ENCODE results near the gene MYL7. TPM values are rescaled to one million over a fixed set of nuclear protein-coding genes. Genes with fewer than 3 reads are reported as not detected.
"Not testable (repeated sequence)": the region's sequence is repeated elsewhere in the genome, so short reads cannot be mapped to it uniquely, and the experiment has no call there.

Gene MYL7
- total RNA-seq, 1 donor from 2014 or later = 0.82 TPM

DNA sequence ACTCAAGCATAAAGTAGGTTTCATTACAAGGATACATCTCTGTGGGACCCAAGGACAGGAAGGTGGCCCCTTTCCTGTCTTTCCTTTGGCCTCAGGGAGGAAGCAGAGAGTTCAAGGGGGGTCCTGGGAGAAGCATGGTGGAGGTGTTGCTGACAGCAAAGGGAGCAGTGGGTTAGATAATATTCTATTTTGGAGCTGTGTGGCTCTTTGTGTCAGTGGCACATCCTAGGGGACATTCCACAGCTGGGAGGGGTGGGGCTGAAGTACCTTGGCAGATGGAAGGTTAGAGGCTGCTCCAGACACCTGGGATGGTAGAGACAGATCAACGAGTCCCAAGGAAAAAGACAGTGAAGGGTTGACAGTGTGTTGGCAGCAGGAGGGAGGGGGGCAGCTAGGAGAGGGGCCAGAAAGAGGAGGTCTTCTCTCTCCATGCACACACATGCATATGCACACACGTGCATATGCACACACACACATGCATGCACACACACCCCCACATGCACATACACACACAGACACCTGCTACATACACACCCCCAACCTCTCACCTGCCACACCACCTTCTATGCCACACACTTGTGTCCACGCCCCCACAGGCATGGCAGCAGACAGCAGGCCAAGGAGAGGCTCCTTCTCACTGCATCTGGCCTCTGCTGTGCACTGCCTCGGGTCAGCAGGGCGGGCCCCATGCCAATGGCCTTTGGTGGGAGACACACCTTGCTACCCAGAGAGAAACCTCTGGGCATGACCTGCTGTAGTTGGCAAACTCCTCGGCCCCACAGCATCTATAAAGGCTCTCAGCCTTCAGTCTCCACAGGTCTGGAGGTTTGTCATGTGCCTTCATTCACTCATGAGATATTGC lies 12.2 kb downstream of the MYL7 start:
- H3K4me1 Mint-ChIP-seq (ENCODE audit: unreplicated experiment) = peaks cover 12% of the 10 kb centered on the region
- no peak overlapping the region for H3K4me3 Mint-ChIP-seq (ENCODE audit: unreplicated experiment)
- H3K27ac Mint-ChIP-seq (ENCODE audit: unreplicated experiment) = no peak overlapping the region

DNA sequence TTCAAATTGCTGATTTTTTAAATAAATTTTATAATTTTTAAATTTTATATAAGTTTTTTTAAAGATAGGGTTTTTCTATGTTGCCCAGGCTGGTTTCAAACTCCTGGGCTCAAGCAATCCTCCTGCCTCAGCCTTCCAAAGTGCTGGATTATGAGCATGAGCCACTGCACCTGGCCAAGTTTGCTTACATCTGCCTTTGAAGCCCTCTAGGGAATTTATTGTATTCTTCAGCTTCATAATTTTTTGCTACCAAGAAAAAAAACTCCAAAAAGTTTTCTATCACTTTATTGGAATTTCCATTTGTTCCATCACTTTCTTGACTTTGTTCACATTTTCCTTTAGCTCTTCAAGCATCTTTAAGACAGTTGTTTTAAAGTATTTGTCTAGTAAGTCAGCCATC lies 14.0 kb downstream of the MYL7 start:
- Mint-ChIP-seq H3K9me3 (ENCODE audit: unreplicated experiment) (peaks cover 4% of the 10 kb centered on the region), H3K27ac (ENCODE audit: unreplicated experiment) (no peak overlapping the region), H3K36me3 (ENCODE audit: low read depth, unreplicated experiment) (peaks cover 8% of the 10 kb centered on the region), H3K4me1 (ENCODE audit: unreplicated experiment) (peaks cover 16% of the 10 kb centered on the region), H3K27me3 (ENCODE audit: unreplicated experiment) (peaks cover 3% of the 10 kb centered on the region), H3K4me3 (ENCODE audit: unreplicated experiment) (no peak overlapping the region)
- TF ChIP-seq, protein P1, sequence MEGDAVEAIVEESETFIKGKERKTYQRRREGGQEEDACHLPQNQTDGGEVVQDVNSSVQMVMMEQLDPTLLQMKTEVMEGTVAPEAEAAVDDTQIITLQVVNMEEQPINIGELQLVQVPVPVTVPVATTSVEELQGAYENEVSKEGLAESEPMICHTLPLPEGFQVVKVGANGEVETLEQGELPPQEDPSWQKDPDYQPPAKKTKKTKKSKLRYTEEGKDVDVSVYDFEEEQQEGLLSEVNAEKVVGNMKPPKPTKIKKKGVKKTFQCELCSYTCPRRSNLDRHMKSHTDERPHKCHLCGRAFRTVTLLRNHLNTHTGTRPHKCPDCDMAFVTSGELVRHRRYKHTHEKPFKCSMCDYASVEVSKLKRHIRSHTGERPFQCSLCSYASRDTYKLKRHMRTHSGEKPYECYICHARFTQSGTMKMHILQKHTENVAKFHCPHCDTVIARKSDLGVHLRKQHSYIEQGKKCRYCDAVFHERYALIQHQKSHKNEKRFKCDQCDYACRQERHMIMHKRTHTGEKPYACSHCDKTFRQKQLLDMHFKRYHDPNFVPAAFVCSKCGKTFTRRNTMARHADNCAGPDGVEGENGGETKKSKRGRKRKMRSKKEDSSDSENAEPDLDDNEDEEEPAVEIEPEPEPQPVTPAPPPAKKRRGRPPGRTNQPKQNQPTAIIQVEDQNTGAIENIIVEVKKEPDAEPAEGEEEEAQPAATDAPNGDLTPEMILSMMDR (IDR thresholded peaks at IDR 0.05; ENCODE audit: unreplicated experiment) = no peak
- DNase-seq (ENCODE audit: low spot score) = no peak

More for the DNA sequence above, 12.2 kb downstream of the MYL7 start:
- Mint-ChIP-seq H3K9me3 (ENCODE audit: unreplicated experiment) (peaks cover 4% of the 10 kb centered on the region), H3K27me3 (ENCODE audit: unreplicated experiment) (peaks cover 3% of the 10 kb centered on the region), H3K36me3 (ENCODE audit: low read depth, unreplicated experiment) (peaks cover 8% of the 10 kb centered on the region)
- TF ChIP-seq, protein P1 (IDR thresholded peaks at IDR 0.05; ENCODE audit: unreplicated experiment) = no peak
- DNase-seq (ENCODE audit: low spot score) = no peak

DNA sequence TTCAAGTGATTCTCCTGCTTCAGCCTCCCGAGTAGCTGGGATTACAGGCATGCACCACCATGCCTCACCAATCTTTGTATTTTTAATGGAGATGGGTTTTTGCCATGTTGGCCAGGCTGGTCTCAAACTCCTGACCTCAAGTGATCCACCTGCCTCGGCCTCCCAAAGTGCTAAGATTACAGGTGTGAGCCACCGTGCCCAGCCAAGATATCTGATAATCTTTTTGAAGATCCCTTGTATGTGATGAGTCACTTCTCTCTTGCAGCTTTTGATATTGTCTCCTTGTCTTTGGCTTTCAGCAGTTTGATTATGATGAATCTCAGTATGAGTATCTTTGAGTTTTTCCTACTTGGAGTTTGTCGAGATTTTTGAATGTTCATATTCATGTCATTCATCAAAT lies 14.6 kb downstream of the MYL7 start:
- not testable (repeated sequence) for H3K9me3 Mint-ChIP-seq (ENCODE audit: unreplicated experiment); H3K4me3 Mint-ChIP-seq (ENCODE audit: unreplicated experiment); DNase-seq (ENCODE audit: low spot score); H3K36me3 Mint-ChIP-seq (ENCODE audit: low read depth, unreplicated experiment); H3K27me3 Mint-ChIP-seq (ENCODE audit: unreplicated experiment); H3K27ac Mint-ChIP-seq (ENCODE audit: unreplicated experiment)
- H3K4me1 Mint-ChIP-seq (ENCODE audit: unreplicated experiment) = peaks cover 16% of the 10 kb centered on the region

DNA sequence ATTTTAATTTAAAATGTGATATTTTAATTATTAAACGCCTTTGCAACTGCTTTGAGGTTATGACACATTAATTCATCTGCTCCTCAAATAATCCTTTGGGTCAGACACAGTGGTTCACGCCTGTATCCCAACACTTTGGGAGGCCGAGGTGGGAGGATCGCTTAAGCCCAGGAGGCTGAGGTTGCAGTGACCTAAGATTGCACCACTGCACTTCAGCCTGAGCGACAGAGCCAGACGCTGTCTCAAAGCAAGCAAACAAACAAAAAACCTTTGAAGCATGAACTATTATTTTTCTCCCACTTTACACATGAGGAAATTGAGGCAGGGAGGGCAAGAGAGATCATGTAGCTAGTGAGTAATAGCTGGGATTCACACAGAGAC lies 16.3 kb downstream of the MYL7 start:
- Mint-ChIP-seq H3K4me3 (ENCODE audit: unreplicated experiment) (peak overlapping the region; percentile 38), H3K4me1 (ENCODE audit: unreplicated experiment) (peaks cover 16% of the 10 kb centered on the region), H3K27ac (ENCODE audit: unreplicated experiment) (no peak overlapping the region), H3K9me3 (ENCODE audit: unreplicated experiment) (peaks cover 4% of the 10 kb centered on the region), H3K36me3 (ENCODE audit: low read depth, unreplicated experiment) (peaks cover 14% of the 10 kb centered on the region), H3K27me3 (ENCODE audit: unreplicated experiment) (peaks cover 3% of the 10 kb centered on the region)
- TF ChIP-seq, protein P1 (IDR thresholded peaks at IDR 0.05; ENCODE audit: unreplicated experiment) = no peak
- DNase-seq (ENCODE audit: low spot score) = no peak

DNA sequence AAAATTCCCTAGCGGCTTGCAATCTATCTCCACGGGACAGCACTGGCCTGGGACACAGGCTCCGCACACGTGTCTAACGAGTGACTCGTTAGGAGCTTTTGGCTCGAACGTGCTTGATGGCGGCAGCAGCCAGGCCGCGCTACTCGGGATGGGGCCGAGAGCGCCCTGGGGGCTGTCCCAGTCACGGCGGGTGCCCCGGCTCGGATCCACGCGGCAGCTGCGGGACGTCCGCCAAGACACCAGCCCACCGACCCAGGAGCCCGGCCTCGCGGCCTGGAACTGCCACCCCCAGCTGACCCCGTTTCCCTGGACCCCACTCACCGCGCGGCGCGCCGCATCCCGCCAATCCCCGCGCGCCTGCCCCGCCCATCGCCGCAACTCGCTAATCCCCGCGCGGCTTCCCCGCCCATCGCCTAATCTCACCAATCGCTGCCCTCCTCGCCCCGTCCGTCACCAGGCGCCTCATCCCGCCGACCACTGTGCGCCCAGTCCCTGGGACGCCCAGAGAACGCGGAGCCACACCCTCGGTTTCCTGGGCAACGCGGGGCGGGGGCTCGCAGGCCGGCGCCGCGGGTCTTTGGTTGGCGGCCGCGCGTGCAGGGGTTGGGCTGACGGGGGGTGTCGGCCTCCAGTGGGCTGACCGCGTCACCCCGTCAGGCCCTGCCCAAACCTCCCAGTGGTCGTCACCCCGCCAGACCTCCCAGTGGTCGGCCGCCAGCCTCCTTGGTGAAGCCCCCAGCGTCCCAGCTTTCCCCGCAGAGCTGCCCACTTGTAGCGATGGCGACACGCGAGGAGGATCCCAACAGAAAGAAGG lies 17.7 kb downstream of the MYL7 start, which contains the start of gene POLD2:
Gene POLD2, minus strand, starts transcription at position 359 of the 814 bp plus-strand sequence. CDS start 1,495 bp downstream, outside the sequence.
- H3K27ac Mint-ChIP-seq (ENCODE audit: unreplicated experiment) = peak within 1 kb of the TSS; percentile 55
- TF ChIP-seq, protein P1 (IDR thresholded peaks at IDR 0.05; ENCODE audit: unreplicated experiment) = no peak
- peaks cover 2% of the 10 kb centered on the region for H3K27me3 Mint-ChIP-seq (ENCODE audit: unreplicated experiment)
- H3K9me3 Mint-ChIP-seq (ENCODE audit: unreplicated experiment) = peaks cover 4% of the 10 kb centered on the region
- H3K4me3 Mint-ChIP-seq (ENCODE audit: unreplicated experiment) = peak within 1 kb of the TSS; percentile 91
- H3K4me1 Mint-ChIP-seq (ENCODE audit: unreplicated experiment) = peaks cover 7% of the 10 kb centered on the region
- DNase-seq (ENCODE audit: low spot score) = peak; percentile 95
- peaks cover 21% of the 10 kb centered on the region for H3K36me3 Mint-ChIP-seq (ENCODE audit: low read depth, unreplicated experiment)
